GM19193 (cell line): ENCODE measurements around the gene HPGDS.

Experiments
- POLR2A ChIP-seq: IDR thresholded peaks from 4 replicates; pipeline ENCODE4 v1.6.1; 2011; ENCODE audit not compliant: insufficient read depth, insufficient read length; ENCODE audit errors: extremely low read depth

The HPGDS gene

DNA sequence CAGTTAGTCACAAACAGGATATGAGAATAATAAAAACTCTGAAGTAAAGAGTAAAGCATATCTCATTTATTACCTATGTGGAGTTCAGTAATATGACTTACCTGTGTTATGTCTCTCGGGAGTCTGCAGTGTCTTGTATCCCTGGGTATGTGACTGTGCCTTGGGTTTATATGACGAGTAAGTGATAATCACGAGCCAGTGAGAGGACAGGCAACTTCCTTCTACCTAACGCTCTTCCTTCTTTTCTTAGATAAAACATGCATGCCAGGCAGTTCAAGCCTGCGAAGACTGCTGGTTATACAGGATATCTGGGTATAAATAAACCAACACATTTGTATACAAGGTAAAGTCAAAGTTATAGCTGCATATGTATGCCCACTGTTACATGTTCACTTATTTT lies at the start of gene HPGDS:
TSS of gene HPGDS (minus strand) at position 143 of the 400 bp plus-strand sequence. CDS start 8,207 bp downstream, outside the sequence.
- no peak for TF ChIP-seq POLR2A

GRCh38 chr4:94390804-94391410 lies 48.3 kb upstream of the HPGDS start:
- no peak for TF ChIP-seq POLR2A

DNA sequence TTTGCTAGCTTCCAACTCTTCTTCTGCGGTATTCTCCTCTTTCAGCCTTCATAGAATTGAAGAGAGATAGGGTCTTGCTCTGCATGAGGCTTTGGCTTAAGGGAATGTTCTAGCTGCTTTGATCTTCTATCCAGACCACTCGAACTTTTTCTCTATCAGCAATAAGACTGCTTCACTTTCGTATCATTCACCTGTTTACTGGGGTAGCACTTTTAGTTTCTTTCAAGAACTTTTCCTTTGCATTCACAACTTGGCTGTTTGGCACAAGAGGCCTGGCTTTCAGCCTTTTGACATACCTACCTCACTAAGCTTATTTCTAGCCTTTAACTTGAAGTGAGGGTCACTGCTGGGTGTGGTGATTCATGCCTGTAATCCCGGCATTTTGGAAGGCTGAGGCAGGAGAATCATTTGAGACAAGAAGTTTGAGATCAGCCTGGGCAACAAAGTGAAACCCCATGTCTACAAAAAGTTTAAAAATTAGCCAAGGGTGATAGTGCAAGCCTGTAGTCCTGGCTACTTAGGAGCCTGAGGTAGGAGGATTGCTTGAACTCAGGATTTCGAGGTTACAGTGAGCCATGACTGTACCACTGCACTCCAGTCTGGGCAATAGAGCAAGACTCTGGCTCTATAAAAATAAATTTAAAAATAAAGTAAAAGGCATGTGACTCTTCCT lies 47.1 kb upstream of the HPGDS start:
- no peak for TF ChIP-seq POLR2A

GRCh38 chr4:94378047-94378446 lies 35.4 kb upstream of the HPGDS start:
- TF ChIP-seq POLR2A, result no peak

- no peak for TF ChIP-seq POLR2A
Measured at GRCh38 chr4:94377294-94377693, 34.7 kb upstream of the HPGDS start.

GRCh38 chr4:94375364-94375763 lies 32.7 kb upstream of the HPGDS start:
- TF ChIP-seq POLR2A, result no peak

DNA sequence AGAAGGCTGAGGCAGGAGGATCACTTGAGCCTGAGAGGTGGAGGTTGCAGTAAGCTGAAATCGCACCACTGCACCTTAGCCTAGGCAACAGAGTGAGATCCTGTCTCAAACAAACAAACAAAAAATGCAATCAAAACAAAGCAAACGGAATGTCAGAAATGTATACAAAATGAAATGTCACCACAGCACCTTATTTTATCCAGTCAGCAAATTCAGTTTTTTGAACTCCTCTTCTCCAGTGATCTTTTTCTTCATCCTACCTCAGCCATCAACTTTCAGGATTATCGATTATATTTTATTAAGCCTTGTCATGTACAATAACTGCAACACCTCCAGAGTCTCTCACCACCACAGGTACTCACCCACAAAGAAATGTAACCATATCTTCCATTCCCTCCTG lies 31.1 kb upstream of the HPGDS start:
- no peak for TF ChIP-seq POLR2A

- no peak for TF ChIP-seq POLR2A
Measured at GRCh38 chr4:94372991-94373390, 30.4 kb upstream of the HPGDS start.

DNA sequence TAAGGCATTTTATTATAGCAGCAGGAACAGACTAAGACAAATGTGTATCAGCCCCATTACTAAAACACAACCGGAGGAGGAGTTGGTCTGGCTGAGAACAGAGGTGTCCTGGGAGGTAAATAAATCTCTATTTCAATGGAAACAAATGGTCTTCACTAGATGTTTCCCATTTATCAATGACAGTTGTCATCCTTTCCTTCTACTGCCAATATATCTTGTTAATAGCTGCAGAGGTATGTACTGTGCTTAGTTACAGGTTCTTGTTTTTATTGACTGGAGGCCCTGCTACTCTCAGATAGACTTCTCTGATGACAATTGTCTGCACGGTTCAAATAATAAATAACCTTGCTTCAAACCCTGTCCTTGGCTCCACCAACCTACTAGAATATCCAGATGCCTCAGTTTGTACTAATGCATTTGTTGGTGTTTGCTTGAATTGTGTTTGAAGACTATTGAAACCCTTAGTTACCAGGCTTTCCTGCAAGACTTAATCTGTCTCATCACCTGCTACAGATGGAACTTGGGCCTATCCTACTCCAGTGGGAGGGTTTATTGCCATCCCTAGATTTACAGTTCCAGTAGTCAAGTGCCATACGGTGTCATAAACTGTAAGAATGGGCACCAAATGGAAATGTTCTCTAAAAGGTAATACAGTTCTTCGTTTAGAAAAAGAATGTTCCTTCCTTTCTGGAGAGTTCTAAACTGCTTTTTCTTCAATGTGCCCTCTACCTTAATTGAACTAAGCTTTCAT lies 29.8 kb upstream of the HPGDS start:
- TF ChIP-seq POLR2A, result no peak

DNA sequence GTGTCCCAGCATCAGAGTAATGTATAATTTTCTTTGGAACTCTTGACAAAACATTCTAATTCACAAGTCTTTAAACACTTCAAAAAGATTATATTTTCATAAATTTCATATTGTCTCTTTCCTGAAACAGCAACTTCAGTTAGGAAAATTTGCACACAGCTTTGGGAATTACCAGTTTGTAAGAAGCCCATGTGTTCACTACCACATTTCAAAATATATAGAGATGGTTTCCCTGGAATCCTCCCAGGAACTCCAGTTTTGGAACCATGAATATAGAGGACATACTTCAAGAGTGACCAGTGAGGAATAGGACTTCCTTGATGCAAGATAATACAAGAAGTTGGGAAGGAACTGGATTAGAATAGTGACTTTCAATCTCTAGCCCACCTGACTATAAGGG lies 28.7 kb upstream of the HPGDS start:
- no peak for TF ChIP-seq POLR2A

DNA sequence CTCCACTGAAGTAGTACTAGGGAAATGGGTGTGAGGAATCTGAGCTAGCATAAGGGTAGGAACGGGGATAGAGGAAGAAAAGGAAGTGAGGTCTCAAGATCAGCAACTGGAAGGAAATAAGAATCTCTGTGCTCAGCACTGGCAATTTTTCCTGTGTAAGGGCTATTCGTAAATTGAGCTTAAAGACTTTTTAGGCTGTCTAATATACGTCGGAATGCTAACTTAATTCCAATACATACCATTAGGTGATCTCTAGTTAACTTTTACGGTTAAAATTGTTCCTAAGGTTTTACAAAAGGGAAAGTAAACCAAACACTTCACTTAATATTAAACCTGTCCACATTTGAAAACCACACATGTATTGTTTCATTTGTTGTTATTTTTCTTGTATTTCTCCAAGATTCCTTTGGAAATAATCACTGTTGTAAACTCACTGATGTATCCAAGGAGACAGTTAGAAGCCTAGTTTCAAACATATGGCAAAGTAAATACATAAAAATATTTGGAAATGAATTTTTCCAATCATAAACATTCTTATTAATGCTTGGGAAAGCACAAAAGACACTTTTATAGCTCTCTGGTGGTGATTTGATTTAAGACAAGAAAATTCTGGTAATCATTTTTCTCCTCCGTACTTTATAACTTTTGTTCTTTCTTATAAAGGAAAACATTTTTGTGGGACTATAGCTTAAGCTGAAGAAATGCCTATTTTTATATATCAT lies 28.1 kb upstream of the HPGDS start:
- no peak for TF ChIP-seq POLR2A

- TF ChIP-seq POLR2A, result no peak
Measured at GRCh38 chr4:94369046-94369445, 26.4 kb upstream of the HPGDS start.

GRCh38 chr4:94368459-94368858 lies 25.8 kb upstream of the HPGDS start:
- no peak for TF ChIP-seq POLR2A

- no peak for TF ChIP-seq POLR2A
Measured at GRCh38 chr4:94365304-94365703, 22.7 kb upstream of the HPGDS start.

DNA sequence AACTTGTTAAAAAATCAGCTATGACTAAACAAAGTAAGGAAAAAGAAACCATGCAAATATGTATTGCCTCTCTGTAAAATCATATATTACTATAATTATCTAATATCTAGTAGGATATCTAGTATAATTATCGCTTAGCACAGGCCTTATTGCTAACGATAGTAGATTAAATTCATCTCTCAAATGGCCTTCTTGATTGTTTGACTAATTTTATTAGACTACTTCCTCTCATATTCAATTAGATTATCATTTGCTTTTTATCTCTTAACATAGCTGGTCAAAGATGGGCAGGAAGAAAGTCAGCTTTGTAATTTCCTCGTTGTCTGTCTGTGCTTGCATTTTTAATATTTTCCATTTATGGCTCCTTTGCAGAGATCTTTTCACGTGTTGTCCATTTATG lies 21.9 kb upstream of the HPGDS start:
- TF ChIP-seq POLR2A, result no peak
